GM23248 (cell line): Measurements from ENCODE around the gene ACTL6A. TPM values are rescaled to one million over a fixed set of nuclear protein-coding genes. Genes with fewer than 3 reads are reported as not detected.
A peak's percentile ranks its signal among the peaks of the same experiment; 100 is the strongest.

Experiments
- DNase-seq: peaks from one replicate; pipeline ENCODE4 v3.0.0-alpha.2; 2015
- H2AFZ ChIP-seq: fragments of 200-600 bp; sonication (generic); 2 replicates; pipeline ENCODE4 v1.6.1; 2016; ENCODE audit warnings: antibody characterized with exemption
- H3F3A ChIP-seq: fragments of 200-600 bp; sonication (generic); 2 replicates; pipeline ENCODE4 v1.6.1; 2016; ENCODE audit warnings: mild to moderate bottlenecking, antibody characterized with exemption, mixed run types; ENCODE audit not compliant: insufficient read depth
- H3K27ac ChIP-seq: fragments of 200-600 bp; sonication (generic); 2 replicates; pipeline ENCODE4 v1.5.1; 2016; ENCODE audit warnings: mild to moderate bottlenecking
- H3K27me3 ChIP-seq: fragments of 200-600 bp; sonication (generic); replicated peaks from 2 replicates; pipeline ENCODE4 v1.6.1; 2016; ENCODE audit warnings: mild to moderate bottlenecking; ENCODE audit not compliant: insufficient read depth
- H3K36me3 ChIP-seq: fragments of 200-600 bp; sonication (generic); 2 replicates; pipeline ENCODE4 v1.6.1; 2016; ENCODE audit warnings: low read depth, mild to moderate bottlenecking
- H3K4me1 ChIP-seq: fragments of 200-600 bp; sonication (generic); 2 replicates; pipeline ENCODE4 v1.6.1; 2016; ENCODE audit warnings: mild to moderate bottlenecking; ENCODE audit not compliant: insufficient read depth
- H3K4me2 ChIP-seq: fragments of 200-600 bp; sonication (generic); one replicate; pipeline ENCODE4 v1.6.1; 2016; ENCODE audit warnings: mild to moderate bottlenecking; ENCODE audit not compliant: unreplicated experiment
- H3K4me3 ChIP-seq: fragments of 200-600 bp; sonication (generic); 2 replicates; pipeline ENCODE4 v1.5.1; 2016; ENCODE audit warnings: mild to moderate bottlenecking
- H3K79me2 ChIP-seq: fragments of 200-600 bp; sonication (generic); 2 replicates; pipeline ENCODE4 v1.6.1; 2016; ENCODE audit warnings: mild to moderate bottlenecking; ENCODE audit not compliant: insufficient read depth
- H3K9ac ChIP-seq: fragments of 200-600 bp; sonication (generic); 2 replicates; pipeline ENCODE4 v1.6.1; 2016; ENCODE audit warnings: mild to moderate bottlenecking
- H3K9me2 ChIP-seq: fragments of 200-600 bp; sonication (generic); 2 replicates; pipeline ENCODE4 v1.6.1; 2016; ENCODE audit warnings: mixed run types, mild to moderate bottlenecking, moderate library complexity; ENCODE audit not compliant: insufficient read depth
- H3K9me3 ChIP-seq: fragments of 200-600 bp; sonication (generic); one replicate; pipeline ENCODE4 v1.6.1; 2017; ENCODE audit warnings: low read depth
- H4K20me1 ChIP-seq: fragments of 200-600 bp; sonication (generic); 2 replicates; pipeline ENCODE4 v1.6.0; 2016; ENCODE audit not compliant: insufficient read depth
- EZH2 ChIP-seq: fragments of 200-600 bp; sonication (generic); IDR thresholded peaks from 2 replicates; pipeline ENCODE4 v1.6.1; 2018; ENCODE audit warnings: antibody characterized with exemption, mild to moderate bottlenecking; ENCODE audit not compliant: insufficient read depth, poor library complexity, severe bottlenecking
- EZH2phosphoT487 ChIP-seq: fragments of 200-600 bp; sonication (generic); IDR thresholded peaks from 2 replicates; pipeline ENCODE4 v1.6.1; 2018; ENCODE audit warnings: antibody characterized with exemption, moderate library complexity, mild to moderate bottlenecking, low read depth; ENCODE audit not compliant: insufficient read depth
- WGBS, 2 experiments: methylation state at CpG; one replicate each; pipeline ENCODE4 v1.1.6; 2015 to 2017; ENCODE audit warnings: low lambda C conversion rate in 2 of 2, low coverage in 1 of 2; ENCODE audit errors: missing lambda C conversion rate in 2 of 2; 5-methylcytosine and 5-hydroxymethylcytosine counted together
- in situ Hi-C: fragments of 300-500 bp; cut with MboI; formaldehyde crosslinking; loops from 2 replicates; pipeline ENCODE4 v1.15.0; 2020
- polyA plus RNA-seq: library from polyadenylated mRNA; unstranded; fragments of >200 nt; fragmentation: Nextera tagmentation; extraction: Ambion mirVana; gene quantifications from 2 replicates; pipeline ENCODE4 v1.2.1, GENCODE V29; 2016
- total RNA-seq: library from RNA; depleted of rRNA; stranded (reverse); fragments of >200 nt; shearing (Covaris generic); gene quantifications from 2 replicates; pipeline ENCODE4 v1.2.3, GENCODE V29; 2014

ACTL6A gene
- total and polyA plus RNA-seq, 2 experiments from 2014 or later = 82.9 to 98.6 TPM

- Histone ChIP-seq H3K4me2 (no peak overlapping the region), H3K36me3 (no peaks in the 10 kb centered on the region), H3K4me3 (no peak overlapping the region), H3F3A (peaks cover 20% of the 10 kb centered on the region), H3K9ac (no peak overlapping the region), H3K9me2 (no peaks in the 10 kb centered on the region), H3K79me2 (no peaks in the 10 kb centered on the region), H2AFZ (no peak overlapping the region), H3K9me3 (no peaks in the 10 kb centered on the region), H3K4me1 (peaks cover 7% of the 10 kb centered on the region; the same call in 1 of the 2 replicates), H3K27me3 (no peaks in the 10 kb centered on the region), H4K20me1 (no peaks in the 10 kb centered on the region), H3K27ac (no peak overlapping the region)
- in situ Hi-C loops = no loop called here
- no peak for DNase-seq
- 0 to 33% methylated on average over 1 of the region's 2 CpGs for WGBS, 2 experiments
- no peak for TF ChIP-seq EZH2phosphoT487
- TF ChIP-seq EZH2 = no peak
Measured at GRCh38 chr3:179546814-179547241, 15.9 kb upstream of the ACTL6A start.

GRCh38 chr3:179551349-179552105 is 11.2 kb upstream of the ACTL6A start:
- Histone ChIP-seq H3K4me3 (no peak overlapping the region), H3K9me3 (no peaks in the 10 kb centered on the region), H3K79me2 (no peaks in the 10 kb centered on the region), H3K4me1 (no peaks in the 10 kb centered on the region), H3K4me2 (no peak overlapping the region), H3K36me3 (no peaks in the 10 kb centered on the region), H3K9ac (no peak overlapping the region), H4K20me1 (no peaks in the 10 kb centered on the region), H3F3A (no peaks in the 10 kb centered on the region), H3K9me2 (no peaks in the 10 kb centered on the region), H3K27ac (no peak overlapping the region), H3K27me3 (no peaks in the 10 kb centered on the region), H2AFZ (no peak overlapping the region)
- in situ Hi-C loops = loop anchor here (10.0 to 25.0 kb wide), 2 partner anchors 127 to 514 kb away; no protein-coding TSS in a partner anchor
- 61 to 66% methylated on average over 4 of the region's 4 CpGs for WGBS, 2 experiments
- TF ChIP-seq EZH2phosphoT487 (no peak), EZH2 (no peak)
- DNase-seq = no peak

- TF ChIP-seq EZH2 = no peak
- no peak for TF ChIP-seq EZH2phosphoT487
- H3K4me2 ChIP-seq = no peak overlapping the region
- in situ Hi-C loops = loop anchor here (10.0 to 25.0 kb wide), 2 partner anchors 134 to 522 kb away; no protein-coding TSS in a partner anchor
- H2AFZ ChIP-seq = no peak overlapping the region; the same call in 1 of the 2 replicates
- DNase-seq = peak; percentile 87
- H3K4me1 ChIP-seq = peaks cover 1% of the 10 kb centered on the region
- no peak overlapping the region for H3K27ac ChIP-seq
- H3K27me3 ChIP-seq = no peaks in the 10 kb centered on the region
- H3K9ac ChIP-seq = no peak overlapping the region
- no peaks in the 10 kb centered on the region for H3F3A ChIP-seq
- no peaks in the 10 kb centered on the region for H3K36me3 ChIP-seq
- peaks cover 4% of the 10 kb centered on the region for H3K79me2 ChIP-seq
- no peaks in the 10 kb centered on the region for H3K9me2 ChIP-seq
- H3K4me3 ChIP-seq = no peak overlapping the region
- no peaks in the 10 kb centered on the region for H4K20me1 ChIP-seq
- H3K9me3 ChIP-seq = no peaks in the 10 kb centered on the region
- 0% methylated on average over 3 of the region's 3 CpGs for WGBS, 2 experiments
Measured at GRCh38 chr3:179558742-179559364, 3.9 kb upstream of the ACTL6A start.

- in situ Hi-C loops = loop anchor here (25.0 kb wide), 1 partner anchor 523 kb away; no protein-coding TSS in a partner anchor
Measured at GRCh38 chr3:179560791-179561190, 1.9 kb upstream of the ACTL6A start.

More at GRCh38 chr3:179560791-179561190, 1.9 kb upstream of the ACTL6A start:
- Histone ChIP-seq H3K4me1 (peaks cover 8% of the 10 kb centered on the region), H3K79me2 (peaks cover 23% of the 10 kb centered on the region), H2AFZ (no peak overlapping the region), H3K9me3 (no peaks in the 10 kb centered on the region), H3K9ac (no peak overlapping the region), H3K27me3 (no peaks in the 10 kb centered on the region), H3K9me2 (no peaks in the 10 kb centered on the region), H4K20me1 (no peaks in the 10 kb centered on the region), H3K27ac (no peak overlapping the region), H3F3A (no peaks in the 10 kb centered on the region), H3K36me3 (no peaks in the 10 kb centered on the region), H3K4me3 (no peak overlapping the region), H3K4me2 (no peak overlapping the region)
- 35 to 58% methylated on average over 1 of the region's 1 CpG for WGBS, 2 experiments
- TF ChIP-seq EZH2 (no peak), EZH2phosphoT487 (no peak)
- DNase-seq = peak; percentile 9
